AG09319 (cell line): Measurements from ENCODE around the gene EXOC6B.
"Not testable (repeated sequence)": the region's sequence is repeated elsewhere in the genome, so short reads cannot be mapped to it uniquely, and the experiment has no call there.

Source experiments
- DNase-seq: peaks from one replicate; pipeline ENCODE4 v3.0.0-alpha.2; 2010; ENCODE audit warnings: low read depth; ENCODE audit errors: extremely low read depth
- TF ChIP-seq, protein P1 (sequence below): IDR thresholded peaks from 2 replicates; pipeline ENCODE4 v1.5.1; 2011; ENCODE audit warnings: low read depth, mild to moderate bottlenecking, inconsistent platforms, low read length, moderate library complexity

EXOC6B gene

GRCh38 chr2:72496479-72496878 lies 329.4 kb downstream of the EXOC6B start:
- TF ChIP-seq, protein P1, sequence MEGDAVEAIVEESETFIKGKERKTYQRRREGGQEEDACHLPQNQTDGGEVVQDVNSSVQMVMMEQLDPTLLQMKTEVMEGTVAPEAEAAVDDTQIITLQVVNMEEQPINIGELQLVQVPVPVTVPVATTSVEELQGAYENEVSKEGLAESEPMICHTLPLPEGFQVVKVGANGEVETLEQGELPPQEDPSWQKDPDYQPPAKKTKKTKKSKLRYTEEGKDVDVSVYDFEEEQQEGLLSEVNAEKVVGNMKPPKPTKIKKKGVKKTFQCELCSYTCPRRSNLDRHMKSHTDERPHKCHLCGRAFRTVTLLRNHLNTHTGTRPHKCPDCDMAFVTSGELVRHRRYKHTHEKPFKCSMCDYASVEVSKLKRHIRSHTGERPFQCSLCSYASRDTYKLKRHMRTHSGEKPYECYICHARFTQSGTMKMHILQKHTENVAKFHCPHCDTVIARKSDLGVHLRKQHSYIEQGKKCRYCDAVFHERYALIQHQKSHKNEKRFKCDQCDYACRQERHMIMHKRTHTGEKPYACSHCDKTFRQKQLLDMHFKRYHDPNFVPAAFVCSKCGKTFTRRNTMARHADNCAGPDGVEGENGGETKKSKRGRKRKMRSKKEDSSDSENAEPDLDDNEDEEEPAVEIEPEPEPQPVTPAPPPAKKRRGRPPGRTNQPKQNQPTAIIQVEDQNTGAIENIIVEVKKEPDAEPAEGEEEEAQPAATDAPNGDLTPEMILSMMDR, result no peak
- DNase-seq, result no peak

DNA sequence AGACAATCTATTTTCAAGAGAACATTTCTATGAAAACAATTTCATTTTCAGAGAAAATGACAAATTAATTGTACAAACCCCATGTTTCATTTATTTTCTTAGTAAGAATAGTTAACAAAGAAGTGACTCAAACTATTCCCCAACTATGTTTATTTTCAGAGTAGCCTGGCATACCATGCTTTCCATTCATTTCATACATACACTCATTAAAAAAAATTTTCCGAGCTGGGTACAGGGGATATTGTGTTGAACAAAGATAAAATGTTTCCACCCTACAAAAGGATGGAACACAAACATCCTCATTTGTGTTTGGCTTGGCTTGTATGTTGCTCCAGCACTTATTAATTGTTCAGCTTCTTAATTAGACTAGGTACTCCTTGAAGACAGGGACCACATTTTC lies 331.4 kb downstream of the EXOC6B start:
- DNase-seq, result no peak

GRCh38 chr2:72484622-72485021 lies 341.2 kb downstream of the EXOC6B start:
- DNase-seq, result not testable (repeated sequence)

More for the DNA sequence above, 331.4 kb downstream of the EXOC6B start:
- TF ChIP-seq, protein P1, result no peak

DNA sequence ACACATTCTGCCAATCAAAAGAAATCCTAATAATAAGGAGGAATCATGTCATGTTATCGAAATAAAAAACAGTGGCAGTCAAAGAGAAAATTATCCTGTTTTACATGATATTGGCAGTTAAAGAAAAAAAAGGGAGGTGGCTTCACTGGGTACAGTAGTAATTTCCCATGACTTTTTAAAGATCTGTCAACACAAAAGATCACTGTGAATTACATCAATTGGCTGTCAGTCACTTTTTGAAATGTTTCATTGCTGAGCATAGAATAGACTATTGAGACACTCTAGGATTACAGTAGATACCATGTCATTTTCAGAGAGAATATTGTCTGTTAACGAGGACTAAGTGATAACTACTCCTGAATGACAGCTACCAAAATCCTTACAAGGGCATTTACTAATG lies 342.5 kb downstream of the EXOC6B start:
- no peak for DNase-seq
- TF ChIP-seq, protein P1, result no peak

GRCh38 chr2:72475246-72475645 lies 350.6 kb downstream of the EXOC6B start:
- TF ChIP-seq, protein P1, result no peak
- DNase-seq, result no peak

DNA sequence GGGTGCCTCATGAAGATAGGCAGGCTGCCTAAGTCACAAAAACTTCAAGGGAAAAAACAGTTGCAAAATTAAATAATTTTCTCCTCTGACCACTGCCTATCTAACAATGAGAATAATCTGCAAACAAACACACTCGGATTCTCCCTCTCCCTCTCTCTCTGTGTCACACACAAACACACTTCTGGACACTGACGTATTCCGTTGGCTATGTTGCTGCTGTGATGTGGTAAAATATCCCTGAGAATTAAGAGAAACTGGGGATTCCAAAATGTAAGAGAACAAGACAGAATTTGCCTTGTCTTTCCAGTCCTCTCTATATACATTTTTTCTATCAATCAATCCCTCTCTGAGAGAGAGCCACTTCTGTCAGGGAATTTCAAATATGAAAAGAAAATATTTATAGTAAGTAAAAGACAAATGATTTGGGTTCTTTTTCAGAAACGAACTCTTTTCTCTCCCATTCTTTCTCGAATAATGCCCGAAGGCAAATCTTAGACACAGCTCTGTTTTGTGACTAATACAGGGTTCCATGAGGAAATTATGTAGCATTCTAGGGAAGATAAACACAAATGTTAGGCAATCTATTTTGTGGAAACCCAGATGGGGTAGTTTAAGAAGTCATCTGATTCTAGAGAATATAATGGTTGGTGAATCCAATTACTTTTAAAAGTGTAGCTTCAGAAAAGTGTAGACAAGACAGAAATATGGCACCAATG lies 367.9 kb downstream of the EXOC6B start:
- peak; percentile 36 for DNase-seq

GRCh38 chr2:72454189-72454588 lies 371.6 kb downstream of the EXOC6B start:
- no peak for DNase-seq
- TF ChIP-seq, protein P1, result no peak

More for the DNA sequence above, 367.9 kb downstream of the EXOC6B start:
- TF ChIP-seq, protein P1, result no peak

- TF ChIP-seq, protein P1, result no peak
- no peak for DNase-seq
Measured at GRCh38 chr2:72442270-72442669, 383.6 kb downstream of the EXOC6B start.
